GM19438 (cell line): ENCODE results near the gene BCAS4.
"Not testable (repeated sequence)": the region's sequence is repeated elsewhere in the genome, so short reads cannot be mapped to it uniquely, and the experiment has no call there.

Source experiments
- ATAC-seq: cut with Tn5 transposase; IDR thresholded peaks from one replicate; pipeline ENCODE4 v1.9.1; 2021; ENCODE audit warnings: low read depth; ENCODE audit not compliant: unreplicated experiment

The BCAS4 gene, protein sequence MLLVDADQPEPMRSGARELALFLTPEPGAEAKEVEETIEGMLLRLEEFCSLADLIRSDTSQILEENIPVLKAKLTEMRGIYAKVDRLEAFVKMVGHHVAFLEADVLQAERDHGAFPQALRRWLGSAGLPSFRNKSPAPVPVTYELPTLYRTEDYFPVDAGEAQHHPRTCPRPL

DNA sequence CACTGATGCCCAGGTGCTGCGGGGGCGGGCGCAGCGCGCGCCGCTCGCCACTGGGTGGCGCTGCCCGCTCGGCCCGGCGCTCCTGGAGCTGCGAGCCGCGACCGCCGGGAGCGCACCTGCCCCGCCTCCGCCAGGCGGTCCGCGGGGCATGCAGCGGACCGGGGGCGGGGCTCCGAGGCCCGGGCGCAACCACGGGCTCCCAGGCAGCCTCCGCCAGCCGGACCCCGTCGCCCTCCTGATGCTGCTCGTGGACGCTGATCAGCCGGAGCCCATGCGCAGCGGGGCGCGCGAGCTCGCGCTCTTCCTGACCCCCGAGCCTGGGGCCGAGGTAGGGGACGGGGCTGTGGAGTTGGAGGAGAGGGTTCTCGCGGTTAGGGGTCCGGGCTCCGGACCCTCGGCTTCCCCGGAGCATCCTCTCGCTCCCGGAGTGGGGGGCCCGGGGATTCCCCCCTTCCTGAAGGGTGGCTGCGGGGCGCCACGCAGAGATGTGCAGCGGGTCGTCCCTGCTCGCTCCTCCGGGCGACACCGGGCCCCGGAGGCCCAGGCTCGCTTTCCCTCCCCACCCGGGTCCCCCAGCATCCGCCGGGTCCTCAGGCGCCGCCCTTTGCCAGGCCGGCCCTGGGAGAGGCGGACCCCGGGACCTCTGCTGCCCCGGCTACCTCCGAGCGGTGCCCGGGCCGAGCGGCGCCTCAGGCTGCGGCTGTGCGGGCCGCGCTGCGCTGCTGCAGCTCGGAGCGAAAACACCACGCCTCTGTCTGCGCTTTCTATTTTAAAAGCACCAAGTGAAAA is at the start of gene BCAS4:
Gene BCAS4 (plus strand): TSS at position 216 of the 789 bp plus-strand sequence. CDS start 23 bp downstream, at position 239.
- peak; percentile 57 for ATAC-seq

DNA sequence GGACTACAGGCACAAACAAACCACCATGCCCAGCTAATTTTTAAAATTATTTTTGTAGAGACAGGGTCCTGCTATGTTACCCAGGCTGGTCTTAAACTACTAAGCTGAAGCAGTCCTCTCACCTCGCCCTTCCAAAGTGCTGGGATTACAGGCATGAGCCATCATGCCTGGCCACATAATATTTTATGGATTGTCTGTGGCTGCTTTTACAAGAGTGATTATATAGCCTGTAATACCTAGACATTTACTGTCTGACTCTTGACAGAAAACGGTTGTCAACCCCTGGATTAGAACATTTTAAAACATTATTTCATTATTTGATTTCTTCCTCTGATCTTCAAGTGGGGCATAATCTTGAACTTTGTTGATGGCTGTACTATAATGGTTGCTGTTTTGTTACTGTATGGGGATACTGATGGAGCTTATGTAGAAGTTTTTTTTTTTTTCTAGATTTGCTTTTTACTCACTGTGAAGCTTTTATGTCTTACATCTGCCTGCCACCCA is 49.2 kb upstream of the BCAS4 start:
- ATAC-seq = no peak

DNA sequence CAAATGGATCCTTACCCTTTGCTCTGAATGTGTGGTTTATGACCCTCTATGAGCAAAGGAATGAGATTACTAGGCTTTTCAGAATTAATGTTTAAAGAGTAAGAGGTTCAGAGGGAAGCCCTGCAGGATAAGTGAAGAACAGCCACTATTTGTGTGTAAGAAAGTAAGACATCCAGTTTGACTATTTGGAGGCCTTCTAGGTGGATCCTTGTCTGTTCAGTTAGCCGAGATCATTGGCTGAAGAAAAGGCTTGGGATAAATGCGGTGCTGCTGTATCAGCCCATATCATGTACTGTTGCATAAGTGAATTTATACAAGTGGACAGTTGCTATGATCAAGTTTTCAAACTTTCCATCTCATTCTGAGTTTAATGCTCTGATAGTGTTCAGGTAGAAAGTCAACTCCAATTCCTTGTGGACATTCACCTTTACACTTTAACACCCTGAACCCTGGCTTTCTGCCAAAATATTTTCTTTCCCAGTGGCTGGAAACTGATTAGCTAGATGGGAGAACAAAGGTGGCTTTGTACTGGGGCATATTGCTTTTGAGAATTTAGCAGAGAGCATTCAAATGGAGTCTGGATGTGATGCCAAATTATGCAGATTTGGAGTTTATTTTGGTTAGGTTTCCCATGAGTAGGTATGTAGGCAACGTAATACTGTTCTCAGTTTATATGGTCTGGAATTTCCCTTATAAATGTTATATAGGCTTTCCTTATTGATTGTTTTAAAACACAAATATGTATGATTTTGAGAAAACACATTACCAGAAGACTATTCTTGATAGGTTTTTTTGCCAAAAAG is 48.5 kb upstream of the BCAS4 start:
- ATAC-seq = no peak

DNA sequence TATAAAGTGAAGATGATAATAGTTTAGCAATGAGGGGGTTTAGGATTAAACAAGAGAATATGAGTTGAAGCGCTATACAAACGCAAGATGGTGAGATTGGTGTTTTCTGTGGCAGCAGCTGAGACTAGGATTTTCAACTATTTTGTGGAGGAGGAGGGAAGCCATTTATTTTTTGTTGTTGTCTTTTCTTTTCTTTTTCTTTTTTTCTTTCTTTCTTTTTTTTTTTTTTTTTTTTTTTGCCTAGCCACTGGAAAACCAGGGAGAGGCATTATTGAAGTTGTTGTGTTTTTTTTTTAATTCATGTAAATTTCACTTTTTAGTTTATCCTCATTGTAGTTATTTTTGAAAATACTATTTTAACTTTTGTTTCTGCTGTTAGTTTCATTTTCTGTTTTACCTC is 47.6 kb upstream of the BCAS4 start:
- no peak for ATAC-seq

DNA sequence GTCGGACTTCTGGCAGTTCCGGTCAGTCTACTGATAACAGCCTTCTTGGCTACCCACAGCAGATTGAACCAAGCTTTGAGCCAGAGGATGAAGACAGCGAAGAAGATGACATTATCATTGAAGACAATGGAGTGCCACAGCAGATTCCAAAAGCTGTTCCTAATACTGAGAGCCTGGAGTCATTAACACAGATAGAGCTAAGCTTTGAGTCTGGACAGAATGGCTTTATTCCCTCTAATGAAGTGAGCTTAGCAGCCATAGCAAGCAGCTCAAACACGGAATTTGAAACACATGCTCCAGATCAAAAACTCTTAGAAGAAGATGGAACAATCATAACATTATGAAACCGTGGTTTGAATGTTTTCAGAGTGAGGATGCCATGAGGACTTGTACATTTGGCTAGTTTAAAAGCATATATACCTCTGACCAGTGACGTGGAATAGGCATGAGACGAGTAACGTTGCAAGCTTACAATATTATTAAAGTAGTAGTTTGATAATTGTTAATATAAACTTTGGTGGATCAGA is 44.7 kb upstream of the BCAS4 start:
- no peak for ATAC-seq

DNA sequence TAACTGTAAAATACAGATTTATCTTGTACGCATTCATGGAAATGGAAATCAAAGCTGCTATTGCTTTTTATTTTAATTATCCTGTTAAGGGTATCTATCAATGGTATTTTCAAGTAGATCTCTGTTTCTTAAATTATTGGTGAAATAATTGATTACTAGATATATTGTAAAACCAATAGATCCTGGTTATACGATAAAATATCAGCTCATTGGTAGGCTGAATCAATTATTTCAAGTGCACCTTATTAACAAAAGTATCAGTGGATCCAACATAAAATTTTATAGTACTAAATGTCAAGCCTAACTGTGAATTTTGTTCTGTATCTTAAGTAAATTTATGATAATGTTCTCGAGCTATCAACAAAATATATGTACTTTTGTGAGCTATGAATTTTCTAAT is 41.7 kb upstream of the BCAS4 start:
- no peak for ATAC-seq

DNA sequence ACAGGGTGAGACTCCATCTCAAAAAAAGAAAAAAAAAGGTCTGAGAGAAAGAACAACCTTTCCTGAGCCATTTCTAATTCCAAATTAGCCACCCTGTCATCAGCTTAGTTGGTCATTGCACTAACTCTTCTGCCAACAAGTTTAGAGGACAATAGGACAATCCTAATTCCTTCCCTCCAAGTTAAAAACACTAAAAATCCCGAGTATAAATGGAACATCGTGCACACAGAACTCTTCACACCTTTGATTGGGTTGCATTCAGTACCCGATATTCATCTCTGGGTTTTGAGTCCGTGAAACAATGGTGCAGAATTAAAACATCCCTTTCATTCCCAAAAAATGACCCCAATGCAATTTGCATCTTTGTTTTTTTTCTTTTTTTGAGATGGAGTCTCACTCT is 40.4 kb upstream of the BCAS4 start:
- ATAC-seq = no peak

DNA sequence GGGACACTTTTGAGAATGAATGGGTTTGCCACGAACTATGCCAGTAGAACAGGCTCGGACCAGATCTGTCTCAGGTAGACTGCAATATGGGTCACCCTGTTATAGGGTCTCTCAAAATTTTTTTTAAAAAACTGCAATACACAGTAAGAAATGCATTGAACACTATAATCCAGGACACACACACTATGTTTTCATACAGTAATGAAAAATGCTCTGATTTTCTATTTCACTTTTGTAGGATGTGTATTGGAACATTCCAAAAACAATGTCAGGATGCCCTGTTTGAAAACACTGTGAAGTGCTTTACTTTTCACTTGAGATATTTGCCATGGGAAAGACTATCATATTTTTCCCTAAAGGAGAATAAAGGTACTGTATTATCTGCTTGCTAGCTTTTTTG is 38.4 kb upstream of the BCAS4 start:
- no peak for ATAC-seq

DNA sequence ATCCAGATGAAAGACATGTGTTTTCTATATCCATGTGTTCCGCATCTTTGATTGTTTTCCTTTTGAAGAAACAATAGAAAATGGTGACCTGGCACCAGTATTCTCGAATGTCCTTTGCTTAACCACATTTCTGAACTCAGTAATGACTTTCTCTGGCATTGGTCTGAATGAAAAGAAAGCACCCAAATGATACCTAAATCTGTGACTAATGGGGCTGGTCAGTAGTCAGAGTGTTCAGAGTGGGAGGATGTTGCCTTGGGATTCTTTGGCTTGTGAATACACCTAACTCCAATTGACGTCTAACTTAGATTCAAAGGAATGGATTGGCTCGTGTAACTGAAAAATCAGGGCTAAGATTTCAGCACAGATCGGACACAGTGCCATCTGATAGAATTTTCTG is 36.4 kb upstream of the BCAS4 start:
- ATAC-seq = no peak

DNA sequence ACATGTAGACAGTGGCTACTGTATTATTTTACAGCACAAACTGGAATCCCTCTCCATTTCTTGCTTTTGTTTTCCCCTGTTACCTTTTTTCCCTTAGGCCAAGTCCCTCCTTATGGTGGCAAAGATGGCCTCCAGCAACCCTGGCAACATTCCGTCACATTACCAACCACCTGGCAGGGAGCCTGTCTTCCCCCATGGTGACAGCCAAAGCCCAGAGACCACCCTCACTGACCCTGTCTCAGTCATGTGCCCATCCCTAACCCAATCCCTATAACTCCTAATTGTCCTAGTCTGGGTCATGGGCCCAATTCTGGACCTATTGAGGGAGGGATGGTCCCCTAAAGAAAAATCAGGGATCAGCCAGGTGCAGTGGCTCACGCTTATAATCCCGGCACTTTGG is 35.9 kb upstream of the BCAS4 start:
- ATAC-seq = no peak

DNA sequence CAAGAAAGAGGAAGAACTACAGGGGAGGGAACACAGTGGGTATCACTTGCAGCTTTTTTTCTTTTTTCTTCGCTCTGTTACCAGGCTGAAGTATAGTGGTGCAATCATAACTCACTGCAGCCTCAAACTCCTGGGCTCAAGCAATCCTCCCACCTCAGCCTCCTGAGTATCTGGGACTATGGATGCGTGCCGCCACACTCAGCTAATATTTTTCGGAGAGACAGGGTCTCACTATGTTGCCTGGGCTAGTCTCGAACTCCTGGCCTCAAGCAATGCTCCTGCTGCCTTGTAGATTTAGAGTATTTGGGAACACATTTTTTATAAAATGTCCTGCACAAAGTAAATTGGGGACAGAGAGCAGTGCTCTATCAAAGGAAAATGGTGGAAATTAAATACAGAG is 35.2 kb upstream of the BCAS4 start:
- no peak for ATAC-seq

DNA sequence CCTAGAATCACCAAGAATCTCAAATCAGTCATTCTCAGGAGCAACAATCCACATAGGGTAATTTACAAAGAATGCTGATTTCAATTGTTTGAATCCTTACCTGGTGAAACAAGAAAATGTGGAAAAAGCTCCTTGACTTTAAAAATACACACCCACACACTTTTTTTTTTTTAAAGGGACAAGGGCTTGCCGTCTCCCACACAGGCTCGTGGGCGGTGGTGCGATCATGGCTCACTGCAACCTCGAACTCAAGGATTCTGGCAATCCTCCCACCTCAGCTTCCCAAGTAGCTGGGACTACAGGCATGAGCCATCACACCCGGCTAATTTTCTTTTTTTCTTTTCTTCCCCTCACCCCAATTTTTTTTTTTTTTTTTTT is 32.8 kb upstream of the BCAS4 start:
- ATAC-seq = no peak

DNA sequence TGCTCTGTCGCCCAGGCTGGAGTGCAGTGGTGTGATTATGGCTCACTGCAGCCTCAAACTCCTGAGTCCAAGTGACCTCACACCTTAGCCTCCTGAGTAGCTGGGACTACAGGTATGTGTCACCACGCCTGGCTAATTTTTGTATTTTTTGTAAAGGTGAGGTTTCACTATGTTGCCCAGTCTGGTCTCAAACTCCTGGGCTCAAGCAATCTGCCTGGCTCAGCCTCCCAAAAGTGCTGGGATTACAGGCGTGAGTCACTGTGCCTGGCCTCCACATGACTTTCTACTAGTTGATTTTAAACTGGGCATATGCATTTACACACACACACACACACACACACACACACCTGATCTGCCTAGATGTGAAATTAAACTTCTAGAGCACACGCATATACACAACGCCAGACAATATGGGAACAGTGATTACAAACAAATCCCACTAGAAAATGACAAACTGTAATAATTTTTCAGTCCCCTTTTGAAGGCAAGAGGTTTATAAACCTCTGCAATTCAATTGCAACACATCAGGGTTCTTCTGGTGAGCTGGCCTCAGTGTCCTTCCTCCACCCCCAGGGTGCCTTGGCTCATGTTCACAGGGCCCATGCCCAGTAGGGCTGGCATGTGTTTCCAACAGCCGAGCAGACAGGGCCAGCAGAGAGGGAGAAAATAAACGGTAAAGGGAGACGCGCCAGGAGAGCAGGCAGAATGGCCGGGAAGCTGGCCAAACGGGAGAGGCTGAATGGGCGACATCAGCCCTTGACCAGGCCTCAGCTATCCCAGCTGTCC is 32.2 kb upstream of the BCAS4 start:
- ATAC-seq = no peak

DNA sequence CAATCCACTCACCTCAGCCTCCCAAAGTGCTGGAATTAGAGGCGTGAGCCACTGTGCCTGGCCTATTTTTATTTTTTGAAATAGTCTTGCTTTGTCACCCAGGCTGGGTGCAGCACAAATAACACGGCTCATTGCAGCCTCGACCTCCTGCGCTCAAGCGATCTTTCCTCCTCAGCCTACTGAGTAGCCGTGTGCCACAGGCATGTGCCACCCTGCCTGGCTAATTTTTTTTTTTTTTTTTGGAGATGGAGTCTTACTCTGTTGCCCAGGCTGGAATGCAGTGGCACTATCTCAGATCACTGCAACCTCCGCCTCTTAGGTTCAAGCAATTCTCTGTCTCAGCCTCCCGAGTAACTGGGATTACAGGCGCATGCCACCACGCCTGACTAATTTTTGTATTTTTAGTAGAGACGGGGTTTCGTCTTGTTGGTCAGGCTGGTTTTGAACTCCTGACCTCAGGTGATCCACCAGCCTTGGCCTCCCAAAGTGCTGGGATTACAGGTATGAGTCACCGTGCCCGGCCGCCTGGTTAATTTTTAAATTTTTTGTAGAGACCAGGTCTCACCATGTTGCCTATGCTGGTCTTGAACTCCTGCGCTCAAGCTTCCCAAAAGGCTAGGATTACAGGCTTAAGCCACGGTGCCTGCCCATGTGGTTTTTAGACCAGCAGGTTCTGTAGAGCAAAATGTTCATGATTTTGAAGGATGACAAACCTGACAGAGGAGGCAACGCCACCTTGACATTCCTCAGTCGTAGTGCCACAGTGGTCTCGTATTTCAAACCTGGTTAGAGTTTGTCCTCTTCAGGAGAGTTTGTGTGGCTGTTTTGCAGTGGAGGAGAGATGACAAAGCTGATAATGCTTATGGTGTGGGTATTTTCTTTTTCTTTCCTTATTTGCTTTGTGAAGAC is 31.1 kb upstream of the BCAS4 start:
- not testable (repeated sequence) for ATAC-seq

DNA sequence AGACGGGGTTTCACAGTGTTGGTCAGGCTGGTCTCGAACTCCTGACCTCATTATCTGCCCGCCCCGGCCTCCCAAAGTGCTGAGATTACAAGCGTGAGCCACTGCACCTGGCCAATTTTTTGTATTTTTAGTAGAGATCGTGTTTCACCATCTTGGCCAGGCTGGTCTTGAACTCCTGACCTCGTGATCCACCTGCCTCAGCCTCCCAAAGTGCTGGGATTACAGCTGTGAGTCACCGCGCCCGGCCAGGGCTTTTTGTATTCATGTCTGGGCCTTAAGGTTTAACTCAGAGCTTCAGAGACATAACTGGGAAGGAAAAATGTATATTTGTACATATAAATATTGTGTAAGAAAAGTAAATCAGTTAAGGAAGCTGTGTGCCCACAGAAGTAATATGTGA is 29.6 kb upstream of the BCAS4 start:
- not testable (repeated sequence) for ATAC-seq

DNA sequence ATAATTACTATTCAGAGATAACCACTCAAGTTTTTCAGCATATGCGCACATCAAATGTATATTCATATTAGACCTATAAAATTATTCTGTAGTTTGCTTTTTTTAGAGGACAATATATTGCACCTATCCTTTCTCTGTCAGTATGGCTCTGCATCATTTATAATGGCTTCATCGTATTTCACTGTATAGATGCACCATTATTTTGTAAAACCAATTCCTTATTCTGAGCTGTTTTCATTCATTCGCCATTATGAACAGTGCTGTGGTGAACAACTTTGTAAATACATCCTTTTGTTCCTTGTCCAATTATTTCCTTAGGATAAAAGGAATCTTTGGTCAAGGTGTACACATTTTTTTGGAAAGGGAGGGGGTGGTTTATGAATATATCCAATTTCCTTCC is 29.2 kb upstream of the BCAS4 start:
- ATAC-seq = no peak

DNA sequence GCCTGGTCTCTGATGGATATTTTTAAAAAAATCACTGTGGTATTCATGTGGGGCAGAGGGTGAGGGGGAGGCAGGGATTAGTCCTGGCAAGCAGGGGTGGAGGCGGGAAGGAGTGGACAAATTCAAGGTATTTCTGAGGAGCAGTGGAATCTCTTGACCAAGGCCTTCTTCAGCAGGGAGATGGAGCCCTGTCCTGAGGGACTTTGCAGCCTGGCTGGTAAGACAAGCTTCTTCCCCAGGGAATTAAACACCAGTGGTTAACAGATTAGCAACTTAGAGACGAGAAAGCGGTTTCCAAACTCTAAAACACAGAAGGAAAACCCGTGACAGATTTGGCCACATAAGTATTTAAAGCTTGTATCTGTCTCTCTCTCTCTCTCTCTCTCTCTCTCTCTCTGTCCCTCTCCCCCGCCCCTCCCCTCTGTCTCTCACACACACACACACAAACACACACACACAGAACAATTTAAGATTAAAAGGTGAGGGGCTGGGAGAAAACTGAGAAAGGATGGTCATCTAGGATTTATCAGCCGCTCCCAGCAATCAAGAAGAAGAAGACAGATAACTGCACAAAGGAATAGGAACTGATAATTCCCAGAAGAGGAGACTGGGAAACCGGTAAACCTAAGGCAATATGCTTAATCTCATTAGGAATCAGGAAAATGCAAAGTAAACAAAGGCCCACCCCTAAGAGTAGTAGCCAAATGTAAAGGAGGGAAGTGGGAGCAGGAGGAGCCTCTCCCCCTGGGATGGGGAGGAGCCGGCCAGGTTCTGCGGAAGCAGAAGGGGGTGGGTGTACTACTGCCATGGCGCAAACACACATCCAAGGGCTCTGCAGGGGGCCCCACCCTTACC is 27.7 kb upstream of the BCAS4 start:
- ATAC-seq = not testable (repeated sequence)

DNA sequence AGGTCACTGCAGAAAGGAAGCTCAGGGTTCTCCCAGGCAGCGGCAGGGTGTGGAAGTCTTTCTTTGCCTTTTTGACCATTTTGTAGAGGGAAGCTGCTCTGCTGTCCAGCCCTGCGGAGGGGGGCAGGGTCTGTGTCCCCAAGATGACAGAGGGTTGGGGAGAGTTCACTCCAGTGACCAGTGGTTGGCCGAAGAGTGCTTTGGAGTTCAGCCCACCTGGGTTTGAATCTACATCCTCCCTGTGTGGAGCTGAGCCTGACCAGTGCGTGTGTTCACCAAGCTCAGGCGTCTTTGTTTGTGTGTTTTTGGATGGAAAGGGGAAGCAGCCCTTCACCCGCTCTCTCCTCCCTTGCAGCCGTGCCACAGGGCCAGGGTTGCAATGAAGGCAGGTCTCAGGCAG is 25.9 kb upstream of the BCAS4 start:
- not testable (repeated sequence) for ATAC-seq
